Uterus (tissue), 2 donors: ENCODE measurements around the gene INPP5F.

Experiments
- CTCF ChIP-seq, 4 experiments: fragments of 200-600 bp in 2 of 4; fragments of 450-650 bp in 2 of 4; sonication (generic) in 2 of 4; IDR thresholded peaks; one replicate each; pipeline ENCODE4 v1.5.1; 2016 to 2019; ENCODE audit warnings: antibody characterized with exemption in 4 of 4, mild to moderate bottlenecking in 2 of 4, moderate library complexity in 1 of 4
- POLR2A ChIP-seq, 2 donors: fragments of 450-650 bp; IDR thresholded peaks; one replicate each; pipeline ENCODE4 v1.6.1; 2016; ENCODE audit warnings: antibody characterized with exemption in 2 of 2, mild to moderate bottlenecking in 1 of 2, moderate library complexity in 1 of 2

- TF ChIP-seq CTCF (IDR thresholded peaks at IDR 0.05), result no peak
- no peak for TF ChIP-seq POLR2A (IDR thresholded peaks at IDR 0.05)
These were observed 101.6 kb downstream of the INPP5F start for GRCh38 chr10:119827430-119827829.
